ENCODE measurements around the gene SGCA. TPM values are rescaled to one million over a fixed set of nuclear protein-coding genes. Genes with fewer than 3 reads are reported as not detected.
A peak's percentile ranks its signal among the peaks of the same experiment; 100 is the strongest.

Gene SGCA
- total RNA-seq, 2 experiments from 2014 or later = 0.30 TPM; not detected in 1

GRCh38 chr17:50165466-50165865 is 339 bp upstream of the SGCA start:
- peaks cover 5% of the 10 kb centered on the region for H3K27me3 Mint-ChIP-seq
- no peak overlapping the region for H3K4me3 Mint-ChIP-seq
- ChIA-PET POLR2A (interaction anchor here (1.7 kb wide), 1 partner anchor 33 kb away, joined by 5 read pairs; no protein-coding TSS in a partner anchor), CTCF (interaction anchor here (0.9 to 2.1 kb wide), 4 partner anchors 26 to 71 kb away, joined by 3 to 5 read pairs (median 4); no protein-coding TSS in a partner anchor)
- no peaks in the 10 kb centered on the region for H3K9me3 Mint-ChIP-seq
- no peak for DNase-seq
- H3K4me1 Mint-ChIP-seq = peaks cover 32% of the 10 kb centered on the region
- no peaks in the 10 kb centered on the region for H3K36me3 Mint-ChIP-seq (ENCODE audit: low read depth)
- peak overlapping the region; percentile 5 for H3K27ac Mint-ChIP-seq

- ChIA-PET CTCF (interaction anchor here (0.9 to 2.1 kb wide), 3 partner anchors 27 to 52 kb away, joined by 3 to 5 read pairs (median 3); no protein-coding TSS in a partner anchor), POLR2A (interaction anchor here (1.7 kb wide), 1 partner anchor 34 kb away, joined by 5 read pairs; no protein-coding TSS in a partner anchor)
- H3K27ac Mint-ChIP-seq = no peak overlapping the region
- no peak overlapping the region for H3K4me3 Mint-ChIP-seq
- no peaks in the 10 kb centered on the region for H3K9me3 Mint-ChIP-seq
- H3K27me3 Mint-ChIP-seq = peaks cover 4% of the 10 kb centered on the region
- DNase-seq = no peak
- peaks cover 34% of the 10 kb centered on the region for H3K4me1 Mint-ChIP-seq
- H3K36me3 Mint-ChIP-seq (ENCODE audit: low read depth) = no peaks in the 10 kb centered on the region
Observed at GRCh38 chr17:50166518-50167181, 845 bp downstream of the SGCA start.

GRCh38 chr17:50167371-50167770 is 1.6 kb downstream of the SGCA start:
- Mint-ChIP-seq H3K4me3 (no peak overlapping the region), H3K9me3 (no peaks in the 10 kb centered on the region), H3K4me1 (peaks cover 27% of the 10 kb centered on the region), H3K27me3 (peaks cover 4% of the 10 kb centered on the region), H3K27ac (no peak overlapping the region), H3K36me3 (ENCODE audit: low read depth) (no peaks in the 10 kb centered on the region)
- ChIA-PET CTCF (interaction anchor here (1.4 kb wide), 1 partner anchor 53 kb away, joined by 3 read pairs; no protein-coding TSS in a partner anchor), POLR2A (no interaction called here)
- no peak for DNase-seq

GRCh38 chr17:50168319-50168718 is 2.5 kb downstream of the SGCA start:
- CTCF ChIA-PET = interaction anchor here (0.6 to 1.6 kb wide), 4 partner anchors 29 to 54 kb away, joined by 3 to 5 read pairs (median 4); no protein-coding TSS in a partner anchor
- H3K27ac Mint-ChIP-seq = no peak overlapping the region
- POLR2A ChIA-PET = interaction anchor here (1.7 kb wide), 1 partner anchor 32 kb away, joined by 6 read pairs; no protein-coding TSS in a partner anchor
- H3K4me3 Mint-ChIP-seq = no peak overlapping the region
- H3K27me3 Mint-ChIP-seq = peaks cover 4% of the 10 kb centered on the region
- H3K4me1 Mint-ChIP-seq = peaks cover 24% of the 10 kb centered on the region
- no peak for DNase-seq
- H3K9me3 Mint-ChIP-seq = no peaks in the 10 kb centered on the region
- no peaks in the 10 kb centered on the region for H3K36me3 Mint-ChIP-seq (ENCODE audit: low read depth)

GRCh38 chr17:50169121-50169764 is 3.4 kb downstream of the SGCA start:
- POLR2A ChIA-PET = interaction anchor here (0.7 to 2.0 kb wide), 6 partner anchors 8 to 31 kb away, joined by 3 to 8 read pairs (median 4); no protein-coding TSS in a partner anchor
- no peaks in the 10 kb centered on the region for H3K9me3 Mint-ChIP-seq

GRCh38 chr17:50169881-50170459 is 4.2 kb downstream of the SGCA start:
- POLR2A ChIA-PET = interaction anchor here (0.7 to 2.0 kb wide), 6 partner anchors 9 to 34 kb away, joined by 3 to 8 read pairs (median 4); no protein-coding TSS in a partner anchor
- CTCF ChIA-PET = interaction anchor here (0.6 to 3.1 kb wide), 23 partner anchors 8 to 129 kb away, joined by 3 to 37 read pairs (median 6); partner anchors contain the start of gene PDK2
- Mint-ChIP-seq H3K36me3 (ENCODE audit: low read depth) (no peaks in the 10 kb centered on the region), H3K4me1 (peaks cover 24% of the 10 kb centered on the region), H3K9me3 (no peaks in the 10 kb centered on the region), H3K4me3 (no peak overlapping the region), H3K27ac (no peak overlapping the region), H3K27me3 (peaks cover 4% of the 10 kb centered on the region)
- no peak for DNase-seq

More at GRCh38 chr17:50169121-50169764, 3.4 kb downstream of the SGCA start:
- H3K4me1 Mint-ChIP-seq = peaks cover 24% of the 10 kb centered on the region
- CTCF ChIA-PET = interaction anchor here (0.6 to 3.1 kb wide), 22 partner anchors 8 to 130 kb away, joined by 3 to 37 read pairs (median 6); partner anchors contain the start of gene PDK2
- H3K27ac Mint-ChIP-seq = no peak overlapping the region
- peak; percentile 65 for DNase-seq
- peaks cover 4% of the 10 kb centered on the region for H3K27me3 Mint-ChIP-seq
- H3K36me3 Mint-ChIP-seq (ENCODE audit: low read depth) = no peaks in the 10 kb centered on the region
- peak overlapping the region; percentile 12 for H3K4me3 Mint-ChIP-seq

GRCh38 chr17:50170662-50171370 is 5.0 kb downstream of the SGCA start:
- Mint-ChIP-seq H3K36me3 (ENCODE audit: low read depth) (no peaks in the 10 kb centered on the region), H3K4me1 (peaks cover 24% of the 10 kb centered on the region), H3K27me3 (peaks cover 4% of the 10 kb centered on the region), H3K4me3 (no peak overlapping the region), H3K27ac (no peak overlapping the region), H3K9me3 (no peaks in the 10 kb centered on the region)
- DNase-seq = peak; percentile 77
- CTCF ChIA-PET = interaction anchor here (0.6 to 3.1 kb wide), 10 partner anchors 8 to 122 kb away, joined by 3 to 37 read pairs (median 12); no protein-coding TSS in a partner anchor
- POLR2A ChIA-PET = interaction anchor here (1.0 to 2.0 kb wide), 3 partner anchors 11 to 35 kb away, joined by 4 to 8 read pairs (median 4); no protein-coding TSS in a partner anchor

- POLR2A ChIA-PET = no interaction called here
- CTCF ChIA-PET = interaction anchor here (0.6 to 3.1 kb wide), 6 partner anchors 10 to 121 kb away, joined by 3 to 37 read pairs (median 12); no protein-coding TSS in a partner anchor
- DNase-seq = no peak
- H3K36me3 Mint-ChIP-seq (ENCODE audit: low read depth) = no peaks in the 10 kb centered on the region
- no peaks in the 10 kb centered on the region for H3K9me3 Mint-ChIP-seq
- H3K4me1 Mint-ChIP-seq = peaks cover 24% of the 10 kb centered on the region
- no peak overlapping the region for H3K4me3 Mint-ChIP-seq
- no peak overlapping the region for H3K27ac Mint-ChIP-seq
- H3K27me3 Mint-ChIP-seq = peaks cover 4% of the 10 kb centered on the region
Observed at GRCh38 chr17:50171371-50172071, 5.7 kb downstream of the SGCA start.

GRCh38 chr17:50172130-50172529 is 6.3 kb downstream of the SGCA start:
- Mint-ChIP-seq H3K9me3 (no peaks in the 10 kb centered on the region), H3K27me3 (peaks cover 5% of the 10 kb centered on the region), H3K4me3 (no peak overlapping the region), H3K36me3 (ENCODE audit: low read depth) (no peaks in the 10 kb centered on the region), H3K4me1 (peaks cover 24% of the 10 kb centered on the region), H3K27ac (no peak overlapping the region)
- ChIA-PET POLR2A (no interaction called here), CTCF (interaction anchor here (1.4 to 3.5 kb wide), 3 partner anchors 11 to 28 kb away, joined by 5 to 37 read pairs (median 11); no protein-coding TSS in a partner anchor)
- DNase-seq = no peak

GRCh38 chr17:50172936-50173334 is 7.1 kb downstream of the SGCA start:
- Mint-ChIP-seq H3K9me3 (no peaks in the 10 kb centered on the region), H3K36me3 (ENCODE audit: low read depth) (no peaks in the 10 kb centered on the region), H3K27ac (no peak overlapping the region), H3K27me3 (peaks cover 6% of the 10 kb centered on the region), H3K4me3 (no peak overlapping the region), H3K4me1 (peaks cover 25% of the 10 kb centered on the region)
- ChIA-PET CTCF (interaction anchor here (0.6 to 3.5 kb wide), 3 partner anchors 12 to 27 kb away, joined by 3 to 11 read pairs (median 5); no protein-coding TSS in a partner anchor), POLR2A (no interaction called here)
- no peak for DNase-seq

GRCh38 chr17:50173335-50173941 is 7.6 kb downstream of the SGCA start:
- peaks cover 30% of the 10 kb centered on the region for H3K4me1 Mint-ChIP-seq
- no peaks in the 10 kb centered on the region for H3K36me3 Mint-ChIP-seq (ENCODE audit: low read depth)
- DNase-seq = no peak
- no peaks in the 10 kb centered on the region for H3K9me3 Mint-ChIP-seq
- peaks cover 6% of the 10 kb centered on the region for H3K27me3 Mint-ChIP-seq
- no peak overlapping the region for H3K4me3 Mint-ChIP-seq
- ChIA-PET POLR2A (no interaction called here), CTCF (interaction anchor here (1.0 to 3.5 kb wide), 4 partner anchors 12 to 79 kb away, joined by 5 to 11 read pairs (median 6); no protein-coding TSS in a partner anchor)
- H3K27ac Mint-ChIP-seq = no peak overlapping the region
